ENCODE results near the gene NELFB. TPM values are rescaled to one million over a fixed set of nuclear protein-coding genes. Genes with fewer than 3 reads are reported as not detected.

NELFB gene
- total RNA-seq: 48.5 and 63.0 TPM in 2 replicates

- no peak for DNase-seq (ENCODE audit: extremely low read depth, low read depth, low spot score)
Observed at GRCh38 chr9:137254624-137255447, at the start of gene NELFB. Gene NELFB, plus strand, starts transcription at chr9:137255327.

- no peak for DNase-seq (ENCODE audit: extremely low read depth, low read depth, low spot score)
Observed at GRCh38 chr9:137206602-137207001, 48.5 kb upstream of the NELFB start.

- DNase-seq (ENCODE audit: extremely low read depth, low read depth, low spot score): no peak
Observed at GRCh38 chr9:137211532-137211931, 43.6 kb upstream of the NELFB start.

- no peak for DNase-seq (ENCODE audit: extremely low read depth, low read depth, low spot score)
Observed at GRCh38 chr9:137212520-137212919, 42.6 kb upstream of the NELFB start.

- no peak for DNase-seq (ENCODE audit: extremely low read depth, low read depth, low spot score)
Observed at GRCh38 chr9:137213160-137214060, 41.7 kb upstream of the NELFB start.

GRCh38 chr9:137214620-137215019, 40.5 kb upstream of the NELFB start:
- DNase-seq (ENCODE audit: extremely low read depth, low read depth, low spot score): no peak

GRCh38 chr9:137215196-137215986, 39.7 kb upstream of the NELFB start:
- no peak for DNase-seq (ENCODE audit: extremely low read depth, low read depth, low spot score)

- DNase-seq (ENCODE audit: extremely low read depth, low read depth, low spot score): no peak
Observed at GRCh38 chr9:137216188-137216965, 38.8 kb upstream of the NELFB start.

- no peak for DNase-seq (ENCODE audit: extremely low read depth, low read depth, low spot score)
Observed at GRCh38 chr9:137217276-137218211, 37.6 kb upstream of the NELFB start.

- DNase-seq (ENCODE audit: extremely low read depth, low read depth, low spot score): no peak
Observed at GRCh38 chr9:137218212-137218753, 36.8 kb upstream of the NELFB start.

GRCh38 chr9:137218754-137219271, 36.3 kb upstream of the NELFB start:
- DNase-seq (ENCODE audit: extremely low read depth, low read depth, low spot score): no peak

- DNase-seq (ENCODE audit: extremely low read depth, low read depth, low spot score): no peak
Observed at GRCh38 chr9:137219757-137220316, 35.3 kb upstream of the NELFB start.

GRCh38 chr9:137220317-137221094, 34.6 kb upstream of the NELFB start:
- DNase-seq (ENCODE audit: extremely low read depth, low read depth, low spot score): no peak

- DNase-seq (ENCODE audit: extremely low read depth, low read depth, low spot score): no peak
Observed at GRCh38 chr9:137221095-137221505, 34.0 kb upstream of the NELFB start.

GRCh38 chr9:137221506-137222111, 33.5 kb upstream of the NELFB start:
- DNase-seq (ENCODE audit: extremely low read depth, low read depth, low spot score): no peak

- DNase-seq (ENCODE audit: extremely low read depth, low read depth, low spot score): no peak
Observed at GRCh38 chr9:137222190-137223077, 32.7 kb upstream of the NELFB start, which contains the start of gene RNF208. Gene RNF208, minus strand, starts transcription at chr9:137222240. Its CDS starts 1,028 bp downstream, at chr9:137221212.

Data from glomerular endothelial cell (primary cell).